ENCODE results near the gene LPCAT3.
A peak's percentile ranks its signal among the peaks of the same experiment; 100 is the strongest.
"Not testable (repeated sequence)": the region's sequence is repeated elsewhere in the genome, so short reads cannot be mapped to it uniquely, and the experiment has no call there.

The LPCAT3 gene

DNA sequence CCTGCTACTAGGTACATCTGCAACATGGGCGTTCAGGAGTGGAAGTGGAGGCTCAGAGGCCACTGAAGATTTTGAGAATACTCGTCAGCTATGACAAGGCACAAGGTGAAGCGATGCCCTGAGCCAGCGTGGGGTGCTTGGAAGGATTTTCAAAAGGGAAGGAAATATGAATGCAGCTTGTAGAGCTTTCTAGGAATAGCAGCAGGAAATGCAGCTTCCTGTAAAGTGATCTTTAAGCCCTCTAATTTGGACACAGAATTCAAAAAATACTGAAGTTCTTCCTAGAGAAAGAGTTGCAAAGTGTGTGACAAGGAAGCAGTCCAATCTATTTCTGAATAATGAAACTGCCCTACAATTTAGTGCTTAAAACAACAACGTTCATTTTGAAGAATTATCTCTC is 29.0 kb upstream of the LPCAT3 start:
- DNase-seq (ENCODE audit: low read depth) = no peak
- no peak overlapping the region for H3K4me3 ChIP-seq (ENCODE audit: low read depth, low read length)
- TF ChIP-seq, protein P1, sequence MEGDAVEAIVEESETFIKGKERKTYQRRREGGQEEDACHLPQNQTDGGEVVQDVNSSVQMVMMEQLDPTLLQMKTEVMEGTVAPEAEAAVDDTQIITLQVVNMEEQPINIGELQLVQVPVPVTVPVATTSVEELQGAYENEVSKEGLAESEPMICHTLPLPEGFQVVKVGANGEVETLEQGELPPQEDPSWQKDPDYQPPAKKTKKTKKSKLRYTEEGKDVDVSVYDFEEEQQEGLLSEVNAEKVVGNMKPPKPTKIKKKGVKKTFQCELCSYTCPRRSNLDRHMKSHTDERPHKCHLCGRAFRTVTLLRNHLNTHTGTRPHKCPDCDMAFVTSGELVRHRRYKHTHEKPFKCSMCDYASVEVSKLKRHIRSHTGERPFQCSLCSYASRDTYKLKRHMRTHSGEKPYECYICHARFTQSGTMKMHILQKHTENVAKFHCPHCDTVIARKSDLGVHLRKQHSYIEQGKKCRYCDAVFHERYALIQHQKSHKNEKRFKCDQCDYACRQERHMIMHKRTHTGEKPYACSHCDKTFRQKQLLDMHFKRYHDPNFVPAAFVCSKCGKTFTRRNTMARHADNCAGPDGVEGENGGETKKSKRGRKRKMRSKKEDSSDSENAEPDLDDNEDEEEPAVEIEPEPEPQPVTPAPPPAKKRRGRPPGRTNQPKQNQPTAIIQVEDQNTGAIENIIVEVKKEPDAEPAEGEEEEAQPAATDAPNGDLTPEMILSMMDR (IDR thresholded peaks at IDR 0.05; ENCODE audit: insufficient read depth, low read depth, low read length, missing control alignments) = no peak

DNA sequence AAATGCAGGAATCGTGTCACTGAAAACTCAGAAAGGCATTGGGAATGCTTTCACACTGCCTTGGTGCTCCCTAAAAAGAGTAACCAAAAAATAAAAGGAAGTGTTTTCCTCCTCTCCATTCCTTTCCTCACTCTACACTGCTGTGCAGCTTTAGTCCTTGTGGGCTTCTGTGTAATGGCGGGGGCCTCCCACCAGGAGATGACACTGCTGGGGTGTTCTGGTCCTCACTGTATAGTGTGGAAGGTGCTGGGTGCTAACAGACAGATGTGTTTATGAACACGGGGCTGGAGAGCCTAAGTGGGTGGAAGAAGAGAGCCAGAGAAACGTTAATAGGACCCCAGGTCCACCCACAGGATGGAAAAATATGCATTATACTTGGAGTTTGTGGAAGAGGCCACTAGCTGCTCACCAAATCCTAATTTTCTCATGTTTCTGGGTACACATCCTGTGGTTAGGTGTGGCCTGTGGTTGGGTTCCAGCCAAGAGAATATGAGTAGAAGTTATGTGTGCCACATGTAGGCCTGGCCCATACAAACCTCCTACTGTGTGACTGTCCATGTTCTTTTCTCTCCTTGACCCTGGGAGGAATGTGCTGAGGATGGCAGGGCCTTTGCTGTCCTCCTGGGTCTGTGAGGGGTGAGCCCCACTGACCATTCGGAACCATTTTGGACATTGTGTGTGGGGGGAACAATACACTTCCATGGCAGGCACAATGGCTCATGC is 28.3 kb upstream of the LPCAT3 start:
- TF ChIP-seq, protein P1 (IDR thresholded peaks at IDR 0.05; ENCODE audit: insufficient read depth, low read depth, low read length, missing control alignments) = no peak
- DNase-seq (ENCODE audit: low read depth) = no peak
- no peak overlapping the region for H3K4me3 ChIP-seq (ENCODE audit: low read depth, low read length)

DNA sequence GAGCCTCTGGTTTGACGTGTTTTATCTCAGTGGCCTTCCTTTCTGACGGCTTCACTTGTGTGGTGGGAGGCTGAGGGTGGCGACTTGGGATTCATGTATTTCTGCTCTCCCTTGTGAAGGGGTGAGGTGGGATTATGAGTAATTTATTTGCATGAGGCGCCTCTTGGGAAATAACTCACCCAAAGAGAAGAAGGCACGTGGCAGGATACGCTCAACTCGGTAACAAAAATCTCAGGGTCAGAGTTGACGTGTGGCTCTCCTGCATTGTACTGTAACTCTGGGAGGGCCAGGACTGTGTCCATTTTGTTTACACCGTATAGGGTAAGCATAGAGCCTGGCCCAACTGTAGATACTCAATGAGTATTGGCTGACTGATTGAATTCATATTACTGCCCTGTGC is 27.6 kb upstream of the LPCAT3 start:
- DNase-seq (ENCODE audit: low read depth) = peak; percentile 14
- TF ChIP-seq, protein P1 (IDR thresholded peaks at IDR 0.05; ENCODE audit: insufficient read depth, low read depth, low read length, missing control alignments) = no peak
- H3K4me3 ChIP-seq (ENCODE audit: low read depth, low read length) = no peak overlapping the region

DNA sequence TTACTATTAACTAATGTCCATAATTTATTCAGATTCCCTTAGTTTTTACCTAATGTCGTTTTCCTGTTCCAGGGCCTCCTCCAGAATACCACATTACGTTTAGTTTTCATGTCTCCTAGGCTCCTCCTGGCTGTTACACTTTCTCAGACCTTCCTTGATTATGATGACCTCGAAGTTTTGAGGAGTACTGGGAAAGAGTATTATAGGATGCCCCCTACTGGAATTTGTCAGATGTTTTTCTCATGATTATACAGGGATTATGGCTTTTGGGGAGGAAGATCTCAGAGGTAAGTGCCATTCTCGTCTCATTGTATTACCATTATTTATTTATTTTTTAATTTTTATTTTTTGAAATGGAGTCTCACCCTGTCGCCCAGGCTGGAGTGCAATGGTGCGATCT is 24.6 kb upstream of the LPCAT3 start:
- TF ChIP-seq, protein P1 (IDR thresholded peaks at IDR 0.05; ENCODE audit: insufficient read depth, low read depth, low read length, missing control alignments) = no peak
- H3K4me3 ChIP-seq (ENCODE audit: low read depth, low read length) = no peak overlapping the region
- DNase-seq (ENCODE audit: low read depth) = peak; percentile 17

DNA sequence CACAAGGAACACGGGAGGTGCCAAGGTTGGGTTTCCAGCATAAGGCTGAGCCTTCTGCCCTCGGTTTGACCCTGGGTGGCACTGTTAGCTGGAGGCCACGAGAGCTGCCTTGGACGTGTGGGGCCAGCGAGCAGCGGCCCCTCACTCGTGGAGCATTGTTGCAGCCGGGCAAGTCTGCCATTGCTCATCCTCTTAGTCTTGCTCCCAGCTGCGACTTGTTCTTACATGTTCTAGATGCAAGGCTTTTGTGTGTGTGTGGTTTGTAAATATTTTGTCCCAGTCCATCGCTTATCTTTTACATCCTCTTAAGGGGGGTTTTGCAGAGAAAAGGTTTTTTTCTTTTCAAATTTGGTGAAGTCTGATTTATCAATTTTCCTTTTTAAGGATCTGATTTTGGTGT is 21.1 kb upstream of the LPCAT3 start:
- H3K4me3 ChIP-seq (ENCODE audit: low read depth, low read length) = no peak overlapping the region
- TF ChIP-seq, protein P1 (IDR thresholded peaks at IDR 0.05; ENCODE audit: insufficient read depth, low read depth, low read length, missing control alignments) = no peak
- no peak for DNase-seq (ENCODE audit: low read depth)

DNA sequence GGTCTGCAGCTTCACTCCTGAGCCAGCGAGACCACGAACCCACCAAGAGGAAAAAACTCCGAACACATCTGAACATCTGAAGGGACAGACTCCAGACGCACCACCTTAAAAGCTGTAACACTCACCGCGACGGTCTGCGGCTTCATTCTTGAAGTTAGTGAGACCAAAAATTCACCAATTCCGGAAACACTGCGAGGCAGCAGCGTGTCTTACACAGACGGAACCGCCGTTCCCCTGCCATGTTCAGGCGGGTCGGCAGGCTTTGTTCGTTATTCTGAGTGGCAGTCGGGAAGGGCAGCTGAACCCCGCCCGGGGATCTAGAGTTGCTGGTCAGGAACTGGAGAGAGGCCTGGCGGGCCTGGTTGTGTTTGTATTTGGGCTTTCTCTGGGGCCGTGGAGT is 20.3 kb upstream of the LPCAT3 start:
- DNase-seq (ENCODE audit: low read depth) = no peak
- TF ChIP-seq, protein P1 (IDR thresholded peaks at IDR 0.05; ENCODE audit: insufficient read depth, low read depth, low read length, missing control alignments) = no peak
- H3K4me3 ChIP-seq (ENCODE audit: low read depth, low read length) = no peak overlapping the region

DNA sequence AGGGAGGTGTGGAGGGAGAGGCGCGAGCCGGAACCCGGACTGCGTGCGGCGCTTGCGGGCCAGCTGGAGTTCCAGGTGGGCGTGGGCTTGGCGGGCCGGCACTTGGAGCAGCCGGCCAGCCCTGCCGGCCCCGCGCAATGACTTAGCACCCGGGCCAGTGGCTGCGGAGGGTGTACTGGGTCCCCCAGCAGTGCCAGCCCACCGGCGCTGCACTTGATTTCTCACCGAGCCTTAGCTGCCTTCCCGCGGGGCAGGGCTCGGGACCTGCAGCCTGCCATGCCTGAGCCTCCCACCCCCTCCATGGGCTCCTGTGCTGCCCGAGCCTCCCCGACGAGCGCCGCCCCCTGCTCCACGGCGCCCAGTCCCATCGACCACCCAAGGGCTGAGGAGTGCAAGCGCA is 19.1 kb upstream of the LPCAT3 start:
- not testable (repeated sequence) for DNase-seq (ENCODE audit: low read depth); H3K4me3 ChIP-seq (ENCODE audit: low read depth, low read length)

Measured in GM12865 (cell line).